AG10803 (cell line): Measurements from ENCODE around the gene ANKS1B.
"Not testable (repeated sequence)": the region's sequence is repeated elsewhere in the genome, so short reads cannot be mapped to it uniquely, and the experiment has no call there.

Experiments
- DNase-seq: peaks from one replicate; pipeline ENCODE4 v3.0.0; 2010; ENCODE audit warnings: low read depth
- H3K4me3 ChIP-seq: 2 replicates; pipeline ENCODE4 v1.5.1; 2011; ENCODE audit warnings: mild to moderate bottlenecking, low read length, control low read depth
- CTCF ChIP-seq: conservative IDR thresholded peaks from 2 replicates; pipeline ENCODE4 v1.5.1; 2011; ENCODE audit warnings: mild to moderate bottlenecking, low read length, control low read depth, inconsistent platforms

The ANKS1B gene

GRCh38 chr12:98970210-98970609 is 1014.5 kb downstream of the ANKS1B start:
- no peak for DNase-seq
- TF ChIP-seq CTCF, result no peak
- H3K4me3 ChIP-seq, result no peak overlapping the region

GRCh38 chr12:98968896-98969295 is 1015.8 kb downstream of the ANKS1B start:
- no peak for DNase-seq
- H3K4me3 ChIP-seq, result no peak overlapping the region
- TF ChIP-seq CTCF, result no peak

- not testable (repeated sequence) for DNase-seq, H3K4me3 ChIP-seq
These were observed 1027.6 kb downstream of the ANKS1B start for GRCh38 chr12:98957135-98957534.

- DNase-seq, result peak; percentile 1
These were observed 1029.5 kb downstream of the ANKS1B start for GRCh38 chr12:98955284-98955683.

GRCh38 chr12:98954506-98954905 is 1030.2 kb downstream of the ANKS1B start:
- no peak for DNase-seq
- H3K4me3 ChIP-seq, result no peak overlapping the region
- no peak for TF ChIP-seq CTCF

More at GRCh38 chr12:98955284-98955683, 1029.5 kb downstream of the ANKS1B start:
- no peak overlapping the region for H3K4me3 ChIP-seq
- TF ChIP-seq CTCF, result peak; percentile 37

- DNase-seq, result no peak
- no peak for TF ChIP-seq CTCF
- no peak overlapping the region for H3K4me3 ChIP-seq
These were observed 1033.3 kb downstream of the ANKS1B start for GRCh38 chr12:98951406-98951805.

- no peak overlapping the region for H3K4me3 ChIP-seq
- TF ChIP-seq CTCF, result no peak
These were observed 1036.3 kb downstream of the ANKS1B start for GRCh38 chr12:98948343-98948949.

GRCh38 chr12:98945864-98946263 is 1038.9 kb downstream of the ANKS1B start:
- no peak for TF ChIP-seq CTCF
- no peak overlapping the region for H3K4me3 ChIP-seq
- DNase-seq, result no peak

More at GRCh38 chr12:98948343-98948949, 1036.3 kb downstream of the ANKS1B start:
- DNase-seq, result no peak
